Measurements from ENCODE around the gene KRTAP10-2.

KRTAP10-2 gene

DNA sequence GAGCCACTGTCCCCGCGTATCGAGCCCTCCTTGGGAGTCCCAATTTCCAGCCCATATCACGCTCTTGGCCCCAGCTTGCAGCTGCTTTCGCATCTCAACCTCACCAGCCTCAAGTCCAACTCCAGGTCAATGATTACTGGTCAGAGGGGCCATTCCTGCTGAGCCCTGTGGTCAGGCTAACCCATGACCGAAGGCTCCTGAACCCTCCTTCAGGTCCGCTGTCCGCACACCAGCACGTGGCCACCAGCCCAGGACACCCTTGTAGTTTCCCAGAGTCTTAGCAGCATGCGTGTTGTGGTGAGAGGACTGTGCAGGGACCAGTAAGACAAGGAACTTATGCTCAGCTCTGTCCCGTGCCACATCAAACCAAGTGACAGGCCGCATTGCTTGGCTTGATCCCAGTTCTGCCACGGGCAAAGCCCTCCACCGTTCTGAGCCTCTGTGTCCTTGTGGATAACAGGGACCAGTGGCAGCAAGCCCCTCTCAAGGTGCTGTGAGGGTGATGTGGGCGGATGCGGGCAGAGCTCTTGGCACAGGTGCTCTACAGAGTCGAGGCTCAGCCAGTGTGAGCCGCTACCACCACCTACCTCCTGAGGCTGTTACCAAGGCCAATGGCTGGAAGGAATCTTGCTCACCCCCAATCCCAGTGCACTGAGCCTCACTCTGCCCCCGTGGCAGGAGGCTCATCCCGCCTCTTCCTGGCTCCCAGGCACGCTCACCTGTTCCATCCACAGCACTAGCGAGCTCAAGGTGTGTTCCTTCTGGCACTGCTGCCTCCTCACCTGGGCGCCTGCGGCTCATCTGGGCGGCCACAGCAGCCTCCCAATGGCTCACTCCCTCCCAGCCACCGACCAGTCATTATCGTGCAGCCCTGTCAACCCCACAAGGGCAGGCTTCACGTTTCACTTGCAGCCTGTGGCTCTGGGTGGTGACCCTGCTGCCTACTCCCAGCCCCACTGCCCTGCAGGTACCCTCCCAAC, 31.7 kb downstream of the KRTAP10-2 start:
- H3K27me3 ChIP-seq (ENCODE audit: insufficient read depth, poor library complexity, severe bottlenecking) = no peaks in the 10 kb centered on the region

DNA sequence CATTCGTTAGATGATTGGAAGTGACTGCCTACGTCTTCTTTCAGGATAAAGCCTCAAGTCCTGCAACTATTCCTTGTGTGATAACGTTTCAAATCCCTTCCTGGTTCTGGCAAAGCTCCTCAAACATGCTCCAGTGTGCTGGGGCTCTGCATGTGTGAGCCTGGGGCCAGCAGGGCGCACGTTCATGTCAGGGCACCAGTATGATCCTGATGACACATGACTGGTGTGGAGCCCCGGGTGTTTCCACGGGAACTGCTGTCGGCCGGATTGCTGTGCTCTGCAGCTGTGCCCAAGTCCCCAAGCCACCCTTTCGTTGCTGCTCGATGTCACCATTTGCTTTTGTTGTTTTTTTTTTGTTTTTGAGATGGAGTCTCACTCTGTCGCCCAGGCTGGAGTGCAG, 32.6 kb downstream of the KRTAP10-2 start:
- Histone ChIP-seq H3K36me3 (ENCODE audit: low read depth) (no peaks in the 10 kb centered on the region), H3K9me3 (ENCODE audit: severe bottlenecking) (no peaks in the 10 kb centered on the region), H3K4me1 (ENCODE audit: insufficient read depth, poor library complexity, severe bottlenecking) (no peaks in the 10 kb centered on the region), H3K4me3 (ENCODE audit: severe bottlenecking) (no peak overlapping the region), H3K27me3 (ENCODE audit: insufficient read depth, poor library complexity, severe bottlenecking) (no peaks in the 10 kb centered on the region), H3K27ac (ENCODE audit: poor library complexity, severe bottlenecking) (no peak overlapping the region)
- no peak for TF ChIP-seq CTCF (IDR thresholded peaks at IDR 0.05; ENCODE audit: poor library complexity, severe bottlenecking)
- DNase-seq (ENCODE audit: low spot score) (peak; percentile 29), ATAC-seq (ENCODE audit: low read depth) (no peak)

More for the DNA sequence above, 31.7 kb downstream of the KRTAP10-2 start:
- TF ChIP-seq CTCF (IDR thresholded peaks at IDR 0.05; ENCODE audit: poor library complexity, severe bottlenecking) = no peak
- peaks cover 7% of the 10 kb centered on the region for H3K9me3 ChIP-seq (ENCODE audit: severe bottlenecking)
- H3K36me3 ChIP-seq (ENCODE audit: low read depth) = no peaks in the 10 kb centered on the region
- H3K27ac ChIP-seq (ENCODE audit: poor library complexity, severe bottlenecking) = no peak overlapping the region
- no peak overlapping the region for H3K4me3 ChIP-seq (ENCODE audit: severe bottlenecking)
- DNase-seq (ENCODE audit: low spot score) (peak; percentile 26), ATAC-seq (ENCODE audit: low read depth) (no peak)
- no peaks in the 10 kb centered on the region for H3K4me1 ChIP-seq (ENCODE audit: insufficient read depth, poor library complexity, severe bottlenecking)

GRCh38 chr21:44517175-44517899, 34.0 kb downstream of the KRTAP10-2 start:
- ATAC-seq (ENCODE audit: low read depth) = no peak
- Histone ChIP-seq H3K27ac (ENCODE audit: poor library complexity, severe bottlenecking) (no peak overlapping the region), H3K4me1 (ENCODE audit: insufficient read depth, poor library complexity, severe bottlenecking) (no peaks in the 10 kb centered on the region), H3K4me3 (ENCODE audit: severe bottlenecking) (no peak overlapping the region), H3K27me3 (ENCODE audit: insufficient read depth, poor library complexity, severe bottlenecking) (no peaks in the 10 kb centered on the region), H3K36me3 (ENCODE audit: low read depth) (no peaks in the 10 kb centered on the region), H3K9me3 (ENCODE audit: severe bottlenecking) (no peaks in the 10 kb centered on the region)
- DNase-seq (ENCODE audit: low spot score) = peak; percentile 37
- no peak for TF ChIP-seq CTCF (IDR thresholded peaks at IDR 0.05; ENCODE audit: poor library complexity, severe bottlenecking)

DNA sequence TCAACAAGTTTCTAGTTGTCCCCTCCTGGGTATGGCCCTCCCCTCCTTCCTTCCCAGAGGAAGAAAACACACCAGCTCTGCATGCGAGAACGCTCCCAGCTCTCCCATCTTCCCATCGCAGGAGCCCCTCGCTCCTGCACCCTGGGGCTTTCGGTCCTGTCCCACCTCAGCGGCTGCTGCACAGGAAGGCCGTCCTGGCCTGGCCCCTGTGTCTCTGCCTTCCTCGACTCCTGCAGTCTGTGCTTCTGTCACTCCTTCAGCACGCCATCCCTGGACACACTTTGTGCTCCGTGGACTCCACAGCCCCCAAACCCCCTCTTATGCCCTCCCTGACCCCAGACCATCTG, 34.5 kb downstream of the KRTAP10-2 start:
- Histone ChIP-seq H3K4me3 (ENCODE audit: severe bottlenecking) (no peak overlapping the region), H3K27me3 (ENCODE audit: insufficient read depth, poor library complexity, severe bottlenecking) (no peaks in the 10 kb centered on the region)

More for the DNA sequence above, 34.5 kb downstream of the KRTAP10-2 start:
- no peak for ATAC-seq (ENCODE audit: low read depth)
- no peaks in the 10 kb centered on the region for H3K36me3 ChIP-seq (ENCODE audit: low read depth)
- DNase-seq (ENCODE audit: low spot score) = peak; percentile 51
- no peak for TF ChIP-seq CTCF (IDR thresholded peaks at IDR 0.05; ENCODE audit: poor library complexity, severe bottlenecking)
- no peak overlapping the region for H3K27ac ChIP-seq (ENCODE audit: poor library complexity, severe bottlenecking)
- no peaks in the 10 kb centered on the region for H3K4me1 ChIP-seq (ENCODE audit: insufficient read depth, poor library complexity, severe bottlenecking)
- no peaks in the 10 kb centered on the region for H3K9me3 ChIP-seq (ENCODE audit: severe bottlenecking)

All from RWPE2 (cell line).